NCI-H1092 treated with DMSO at 0.1 percent for 48 hours (cell line): ENCODE data around the gene CD59.
"Not testable (repeated sequence)": the region's sequence is repeated elsewhere in the genome, so short reads cannot be mapped to it uniquely, and the experiment has no call there.

Experiments
- DNase-seq: peaks from one replicate; lab custom pipeline; 2025; lab: John Stamatoyannopoulos, UW

The CD59 gene

DNA sequence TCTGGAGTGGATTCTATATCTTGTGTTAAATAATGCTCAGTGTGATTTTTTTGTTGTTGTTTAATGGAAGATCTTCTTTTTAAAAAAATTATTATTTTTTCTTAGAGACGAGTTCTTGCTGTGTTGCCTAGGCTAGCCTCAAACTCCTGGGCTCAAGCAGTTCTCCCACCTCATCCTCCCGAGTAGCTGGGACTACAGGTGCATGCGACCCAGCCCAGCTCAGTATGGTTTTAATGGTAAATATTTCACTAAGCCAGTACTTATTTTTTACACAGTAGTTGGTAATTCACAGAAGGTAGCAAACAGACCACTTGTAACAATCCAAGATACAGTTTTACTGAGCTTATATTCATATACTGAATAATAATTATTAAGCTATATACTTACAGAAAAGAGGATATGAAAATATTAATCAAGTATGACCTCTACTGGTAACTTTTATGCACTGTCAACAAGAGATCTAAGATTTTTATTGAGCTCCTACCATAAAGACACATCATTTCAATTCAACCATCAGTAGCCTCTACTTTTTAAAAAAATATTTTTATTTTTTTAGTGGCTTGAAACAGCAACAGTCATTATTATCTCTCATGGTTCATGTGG lies 6.1 kb upstream of the CD59 start:
- DNase-seq: peak; percentile 32

DNA sequence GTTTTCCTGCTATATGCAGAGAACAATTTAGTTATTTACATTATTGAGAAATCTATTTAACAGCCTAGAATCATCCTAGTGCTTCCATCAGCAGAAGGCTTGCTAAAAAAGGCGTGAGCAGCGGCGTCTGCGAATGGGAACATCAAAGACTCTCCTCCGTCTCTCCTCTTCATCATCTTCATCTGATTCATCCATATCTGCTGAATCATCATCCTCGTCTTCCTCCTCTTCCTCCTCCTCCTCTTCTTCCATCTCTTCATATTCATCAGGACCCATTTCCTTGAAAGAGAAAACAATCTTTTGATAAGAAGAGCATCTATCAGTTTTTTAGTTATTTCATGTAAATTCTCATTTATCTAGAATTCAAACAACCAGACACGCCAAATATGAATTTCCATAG lies 5.6 kb upstream of the CD59 start:
- DNase-seq: no peak

DNA sequence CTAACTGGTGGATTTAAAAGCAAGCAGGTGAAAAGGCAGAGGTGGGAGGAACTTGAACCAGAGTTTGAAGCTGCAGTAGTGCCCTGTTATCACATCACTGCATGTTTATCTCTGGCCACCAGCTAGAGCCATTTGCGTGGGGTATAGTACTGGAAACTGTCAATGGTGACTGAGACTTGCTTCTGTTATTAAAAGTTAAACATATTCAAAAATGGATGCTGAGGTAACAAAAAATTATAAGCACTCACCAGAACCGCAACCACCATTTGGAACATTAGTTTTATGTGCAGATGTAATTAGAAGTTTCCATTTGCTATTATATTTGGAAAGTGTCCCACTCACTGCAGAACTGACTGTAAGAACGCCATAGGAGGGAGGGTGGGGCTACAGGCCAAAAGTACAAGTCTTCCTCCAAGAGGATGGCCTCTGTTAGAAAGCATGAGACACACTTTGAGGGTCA lies 1.2 kb upstream of the CD59 start:
- no peak for DNase-seq

DNA sequence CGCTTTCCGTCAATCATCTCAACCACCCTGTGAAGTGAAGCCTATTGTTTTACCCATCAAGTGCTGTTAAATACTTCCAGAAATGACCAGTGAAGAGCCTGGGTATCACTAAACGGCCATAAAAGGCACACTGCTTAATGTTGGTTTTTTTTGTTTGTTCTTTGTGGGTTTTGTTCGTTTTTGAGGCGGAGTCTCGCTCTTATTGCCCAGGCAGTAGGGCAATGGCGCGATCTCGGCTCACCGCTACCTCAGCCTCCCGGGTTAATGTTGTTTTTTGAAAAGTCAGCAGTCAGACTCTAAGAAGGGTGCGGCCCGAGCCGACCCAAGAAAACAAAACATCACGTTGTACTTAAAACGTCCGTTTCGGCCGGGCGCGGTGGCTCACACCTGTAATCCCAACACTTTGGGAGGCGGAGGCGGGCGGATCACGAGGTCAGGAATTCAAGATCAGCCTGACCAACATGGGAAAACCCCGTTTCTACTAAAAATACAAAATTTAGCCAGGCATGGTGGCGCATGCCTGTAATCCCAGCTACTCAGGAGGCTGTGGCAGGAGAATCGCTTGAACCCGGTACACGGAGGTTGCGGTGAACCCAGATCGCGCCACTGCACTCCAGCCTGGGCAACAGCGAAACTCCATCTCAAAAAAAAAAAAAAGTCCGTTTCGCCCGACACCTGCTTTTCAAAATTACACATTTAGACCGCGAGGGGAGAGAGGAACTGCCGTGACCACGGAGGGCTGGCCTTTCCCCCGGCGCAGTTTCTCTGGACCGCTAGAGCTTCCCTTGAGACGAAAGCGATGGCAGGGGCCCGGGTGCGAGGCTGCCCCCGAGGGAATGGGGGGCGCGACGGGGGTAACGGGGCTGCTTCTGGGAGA lies 714 bp downstream of the CD59 start:
- DNase-seq: peak; percentile 42

DNA sequence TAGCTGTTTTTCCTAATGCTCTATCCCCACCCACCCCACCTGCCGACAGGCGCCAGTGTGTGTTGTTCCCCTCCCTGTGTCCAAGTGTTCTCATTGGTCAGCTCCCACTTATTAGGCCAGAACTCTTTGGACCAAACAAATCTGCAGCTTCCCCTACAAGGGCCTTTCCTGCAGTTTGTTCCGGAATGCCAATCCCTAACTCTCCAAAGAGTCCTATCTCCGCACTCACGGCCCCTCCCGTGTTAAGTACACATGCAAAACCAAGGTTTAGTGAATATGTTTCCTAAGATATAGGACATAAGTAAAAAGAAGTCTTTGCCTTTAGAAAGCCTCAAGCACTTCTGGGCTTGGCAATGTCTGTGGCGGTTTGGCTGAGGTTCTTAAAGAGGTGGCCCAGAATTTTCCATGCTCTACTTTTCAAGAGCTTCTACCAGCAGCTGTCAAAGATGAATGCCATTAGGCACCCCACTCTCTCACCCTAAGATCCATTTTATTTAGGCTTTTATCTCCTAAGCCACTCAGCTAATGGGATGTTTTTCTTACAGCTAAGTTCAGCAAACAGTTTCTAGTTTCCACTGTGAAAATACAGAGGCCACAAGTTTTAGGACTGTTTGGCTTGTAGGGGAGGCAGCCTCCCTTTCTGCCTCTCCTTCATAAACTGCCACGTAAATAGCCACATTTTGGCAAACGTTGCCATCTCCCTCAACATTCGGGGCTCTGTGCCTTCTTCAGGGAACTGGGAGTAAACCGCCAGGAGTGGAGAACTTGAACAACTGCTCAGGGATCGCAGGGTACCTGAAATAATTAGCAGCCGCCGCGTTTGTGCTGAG lies 1.6 kb downstream of the CD59 start:
- DNase-seq: peak; percentile 34

DNA sequence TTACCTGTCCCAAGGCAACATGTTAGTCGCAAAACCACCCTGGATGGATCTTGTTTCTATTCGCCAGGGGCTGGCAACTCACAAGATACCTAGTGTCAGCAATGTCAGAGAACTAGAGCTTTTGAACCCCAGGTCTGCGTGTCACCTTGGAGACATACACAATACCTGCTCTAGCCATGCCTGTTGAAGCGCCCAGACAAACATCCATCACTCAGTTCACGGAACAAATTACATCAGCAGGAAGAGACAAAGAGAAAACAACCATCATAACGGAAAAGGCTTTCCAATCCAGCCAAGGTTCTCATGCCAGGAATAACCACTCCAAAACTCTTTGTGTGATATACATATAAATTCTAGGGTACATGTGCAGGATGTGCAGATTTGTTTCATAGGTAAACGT lies 2.2 kb downstream of the CD59 start:
- no peak for DNase-seq

DNA sequence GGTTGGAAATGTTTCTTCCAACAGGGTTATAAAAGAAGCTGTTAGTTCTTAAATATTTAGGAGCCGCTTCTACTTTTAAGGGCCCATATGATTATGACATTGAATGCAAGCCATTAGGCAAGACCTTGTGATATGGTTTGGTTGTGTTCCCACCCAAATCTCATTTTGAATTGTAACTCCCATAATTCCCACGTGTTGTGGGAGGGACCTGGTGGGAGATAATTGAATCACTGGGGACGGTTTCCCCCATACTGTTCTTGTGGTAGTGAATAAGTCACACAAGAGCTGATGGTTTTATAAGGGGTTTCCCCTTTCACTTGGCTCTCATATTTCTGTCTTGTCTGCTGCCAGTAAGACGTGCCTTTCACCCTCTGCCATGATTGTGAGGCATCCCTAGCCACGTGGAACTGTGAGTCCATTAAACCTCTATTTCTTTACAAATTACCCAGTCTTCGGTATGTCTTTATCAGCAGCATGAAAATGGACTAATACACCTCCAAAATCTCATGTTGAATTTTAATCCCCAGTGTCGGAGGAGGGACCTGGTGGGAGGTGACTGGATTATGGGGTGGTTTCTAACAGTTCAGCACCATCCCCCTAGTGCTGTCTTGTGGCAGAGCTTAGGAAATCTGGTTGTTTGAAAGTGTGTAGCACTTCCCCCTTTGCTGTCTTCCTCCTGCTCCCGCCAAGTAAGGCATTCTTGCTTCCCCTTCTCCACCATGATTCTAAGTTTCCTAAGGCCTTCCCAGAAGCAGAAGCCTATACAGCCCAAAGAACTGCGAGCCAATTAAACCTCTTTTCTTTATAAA lies 4.3 kb downstream of the CD59 start:
- no peak for DNase-seq

DNA sequence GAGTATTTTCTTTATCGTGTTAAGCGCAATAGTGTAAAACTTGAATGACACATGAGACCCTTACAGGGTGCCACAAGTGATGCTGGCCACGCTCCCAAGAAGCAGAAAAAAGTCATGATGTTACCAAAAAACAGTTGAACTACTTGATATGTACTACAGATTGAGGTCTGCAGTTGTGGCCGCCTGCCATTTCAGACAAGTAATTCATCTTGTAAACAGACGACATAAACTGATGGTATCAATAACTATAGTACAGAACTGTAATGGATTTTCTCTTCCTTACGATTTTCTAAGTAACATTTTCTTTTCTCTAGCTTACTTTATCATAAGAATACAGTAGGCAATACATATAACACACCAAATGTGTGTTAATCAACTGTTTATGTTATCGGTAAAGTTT lies 5.5 kb downstream of the CD59 start:
- DNase-seq: no peak

DNA sequence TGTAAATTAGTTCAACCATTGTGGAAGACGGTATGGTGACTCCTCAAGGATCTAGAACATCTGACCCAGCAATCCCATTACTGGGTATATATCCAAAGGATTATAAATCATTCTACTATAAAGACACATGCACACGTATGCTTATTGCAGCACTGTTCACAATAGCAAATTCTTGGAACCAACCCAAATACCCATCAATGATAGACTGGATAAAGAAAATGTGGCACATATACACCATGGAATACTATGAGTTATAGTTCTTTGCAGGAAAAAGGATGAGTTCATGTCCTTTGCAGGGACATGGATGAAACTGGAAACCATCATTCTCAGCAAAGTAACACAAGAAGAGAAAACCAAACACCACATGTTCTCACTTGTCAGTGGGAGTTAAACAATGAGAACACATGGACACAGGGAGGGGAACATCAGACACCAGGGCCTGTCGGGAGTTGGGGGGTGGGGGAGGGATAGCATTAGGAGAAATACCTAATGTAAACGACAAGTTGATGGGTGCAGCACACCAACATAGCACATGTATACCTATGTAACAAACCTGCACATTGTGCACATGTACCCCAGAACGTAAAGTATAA lies 7.1 kb downstream of the CD59 start:
- not testable (repeated sequence) for DNase-seq

DNA sequence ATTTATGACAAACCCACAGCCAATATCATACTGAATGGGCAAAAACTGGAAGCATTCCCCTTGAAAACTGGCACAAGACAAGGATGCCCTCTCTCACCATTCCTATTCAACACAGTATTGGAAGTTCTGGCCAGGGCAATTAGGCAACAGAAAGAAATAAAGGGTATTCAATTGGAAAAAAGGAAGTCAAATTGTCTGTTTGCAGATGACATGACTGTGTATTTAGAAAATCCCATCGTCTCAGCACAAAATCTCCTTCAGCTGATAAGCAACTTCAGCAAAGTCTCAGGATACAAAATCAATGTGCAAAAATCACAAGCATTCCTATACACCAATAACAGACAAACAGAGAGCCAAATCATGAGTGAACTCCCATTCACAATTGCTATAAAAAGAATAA lies 8.7 kb downstream of the CD59 start:
- not testable (repeated sequence) for DNase-seq

DNA sequence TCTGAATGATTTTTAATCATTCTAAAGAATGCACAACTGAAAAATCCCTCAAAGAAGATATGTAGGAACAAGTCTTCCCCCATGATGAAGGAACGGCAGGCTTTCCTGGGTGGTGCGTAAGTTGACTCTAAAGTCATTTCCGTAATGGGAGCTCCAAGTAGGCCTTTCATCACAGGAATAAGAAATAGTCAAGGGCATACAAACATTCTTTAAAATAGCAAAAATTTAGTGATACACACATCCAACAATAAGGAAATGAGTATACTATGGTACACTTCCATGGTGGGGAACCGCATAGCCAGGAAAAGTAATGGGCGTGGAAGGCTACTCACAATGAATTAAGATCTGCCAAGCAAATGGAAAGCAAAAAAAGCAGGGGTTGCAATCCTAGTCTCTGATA lies 10.7 kb downstream of the CD59 start:
- DNase-seq: no peak

DNA sequence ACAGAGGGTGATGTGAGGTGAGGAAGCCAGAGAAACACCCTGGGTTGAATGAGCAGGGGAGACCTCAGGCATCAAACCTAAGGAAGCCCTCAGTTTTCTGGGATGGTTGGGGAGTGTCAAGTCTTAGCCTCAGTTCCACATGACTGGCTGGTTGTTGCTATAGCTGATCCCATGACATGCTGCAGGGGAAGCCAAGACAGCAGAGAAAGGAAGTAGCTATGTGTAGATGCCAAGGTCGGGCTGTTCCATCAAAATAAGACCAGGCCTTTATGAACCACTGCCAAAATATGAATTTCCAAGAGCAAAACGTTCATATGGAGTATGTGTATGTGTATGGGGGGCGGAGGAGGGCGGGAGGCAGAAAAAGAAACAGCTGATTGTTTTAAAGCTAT lies 11.6 kb downstream of the CD59 start:
- no peak for DNase-seq

DNA sequence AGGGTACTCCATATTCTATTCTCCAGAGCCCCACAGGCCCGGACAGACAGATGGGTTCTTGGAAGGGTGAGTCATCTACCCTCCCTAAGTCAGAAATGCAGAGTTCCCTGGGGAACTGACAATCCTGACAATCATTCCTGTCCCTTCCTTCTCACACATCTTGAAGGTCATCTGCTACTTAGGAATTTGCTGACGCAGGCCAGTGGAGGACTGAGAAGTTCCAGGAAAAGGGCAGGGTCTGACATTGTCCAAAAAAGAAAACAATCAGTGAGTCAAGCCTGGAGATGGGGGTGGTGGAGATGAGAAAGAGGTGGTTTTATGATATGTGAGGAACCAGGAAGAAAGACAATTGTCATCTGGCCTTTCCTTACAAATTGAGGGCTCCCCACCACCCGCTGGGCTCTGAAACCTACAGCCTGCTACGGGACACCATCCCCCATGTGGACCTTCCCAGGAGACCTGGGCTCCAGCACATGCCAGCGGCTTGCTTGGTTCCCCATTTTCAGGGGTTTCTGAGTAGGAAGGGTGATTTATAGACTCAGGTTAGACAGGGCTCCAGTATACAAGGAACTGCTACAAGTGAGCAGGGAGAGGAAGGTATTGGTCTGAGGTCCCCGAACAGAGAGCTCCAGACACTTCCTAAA lies 12.9 kb downstream of the CD59 start:
- DNase-seq: no peak

DNA sequence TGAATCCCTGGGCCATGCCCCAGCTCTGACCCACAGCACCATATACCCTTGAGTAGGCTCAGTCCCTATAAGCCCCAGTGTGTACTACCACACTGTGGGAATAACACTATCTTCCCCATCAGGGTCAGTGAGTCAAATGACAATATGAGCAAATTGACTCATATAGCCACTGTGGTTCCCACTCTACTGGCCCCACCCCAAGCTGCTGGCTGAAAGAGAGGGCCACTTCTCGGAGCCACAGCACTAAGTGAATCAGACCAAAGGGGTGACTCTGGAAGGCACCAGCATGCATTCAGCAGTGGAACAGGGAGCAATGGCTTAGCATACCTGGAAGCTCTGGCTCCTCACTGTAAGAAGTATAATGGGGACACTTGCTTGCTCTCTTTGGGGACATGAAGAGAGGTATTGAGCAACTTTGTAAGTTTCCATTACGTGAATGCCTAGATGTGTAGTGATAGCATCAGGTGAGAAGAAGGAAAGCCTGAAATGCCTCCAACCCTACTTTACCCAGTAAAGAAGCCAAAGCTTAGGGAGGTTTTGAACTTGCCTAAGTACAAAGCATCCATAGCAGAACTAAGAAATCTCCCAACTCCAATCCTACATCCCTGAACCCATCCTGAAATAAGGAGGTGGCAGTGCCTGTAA lies 13.5 kb downstream of the CD59 start:
- DNase-seq: no peak

DNA sequence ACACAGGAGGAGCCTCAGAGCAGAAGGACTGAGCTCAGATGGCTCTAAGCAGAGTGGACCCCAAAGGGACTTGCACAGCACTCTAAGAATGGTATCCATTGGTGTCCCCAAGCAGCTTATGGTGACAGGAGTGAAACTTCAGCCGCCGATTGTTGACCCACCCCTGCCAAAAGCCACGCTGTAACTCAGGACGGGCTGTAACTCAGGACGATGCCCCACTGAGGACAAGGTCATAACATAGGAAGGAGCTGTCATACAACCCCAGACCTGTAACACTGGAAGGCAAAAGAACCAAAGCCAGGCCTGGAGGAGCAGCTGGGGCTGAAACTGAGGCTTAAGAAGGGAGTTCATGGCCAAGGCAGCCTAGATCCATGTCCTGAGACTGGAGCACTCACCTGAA lies 14.2 kb downstream of the CD59 start:
- DNase-seq: no peak

DNA sequence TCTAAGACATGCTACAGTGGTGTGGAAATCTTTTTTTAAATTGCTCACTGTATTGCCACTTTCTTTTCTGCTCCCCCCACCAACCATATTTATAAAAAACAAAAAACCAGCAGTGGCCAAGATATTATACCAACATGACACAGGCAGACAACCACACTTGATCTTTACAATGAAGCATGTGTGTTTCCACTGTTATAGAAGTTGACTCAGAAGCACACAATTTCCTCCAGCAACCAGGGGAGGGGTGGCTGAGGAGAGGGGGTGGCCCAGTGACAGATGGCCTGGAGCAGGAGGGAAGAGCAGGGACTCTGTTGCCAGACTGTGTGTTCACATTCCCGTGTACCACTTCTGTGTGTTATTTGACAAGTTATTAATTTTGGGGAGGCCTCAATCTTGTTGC lies 14.8 kb downstream of the CD59 start:
- no peak for DNase-seq

DNA sequence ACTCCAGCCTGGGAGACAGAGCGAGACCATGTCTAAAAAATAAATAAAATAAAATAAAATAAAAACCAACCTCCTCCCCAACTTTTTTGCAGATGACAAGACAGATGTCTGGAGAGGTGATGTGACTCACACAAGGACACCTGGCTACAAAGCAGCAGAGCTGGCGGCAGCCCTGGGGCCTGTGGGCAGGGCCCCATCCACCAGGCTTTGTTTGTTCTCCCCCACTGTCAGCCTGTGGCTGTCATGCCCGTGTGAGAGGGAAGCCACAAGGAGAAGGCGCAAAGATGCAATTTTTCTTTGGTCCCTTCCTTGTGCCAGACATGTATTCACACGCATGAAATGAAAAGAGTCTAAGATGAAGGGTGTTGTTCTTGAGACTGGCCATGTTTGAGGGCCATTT lies 16.6 kb downstream of the CD59 start:
- no peak for DNase-seq

DNA sequence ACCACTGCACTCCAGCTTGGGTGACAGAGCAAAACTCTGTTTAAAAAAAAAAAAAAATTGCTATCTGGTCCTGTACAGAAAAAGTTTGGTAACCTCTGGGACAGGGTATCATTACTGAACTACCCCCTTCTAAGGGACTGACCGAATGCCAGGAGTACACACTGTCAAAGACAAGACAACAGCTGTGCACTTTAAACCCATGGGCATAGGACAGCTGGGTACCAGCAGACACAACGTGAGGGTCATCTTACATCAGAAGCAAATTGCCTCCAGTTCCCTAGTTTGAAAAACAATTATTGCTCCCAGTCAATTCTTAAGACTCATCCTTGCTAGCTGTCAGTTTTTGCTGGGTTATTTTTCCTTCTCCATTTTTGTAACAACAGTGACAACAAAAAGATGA lies 17.8 kb downstream of the CD59 start:
- DNase-seq: no peak

DNA sequence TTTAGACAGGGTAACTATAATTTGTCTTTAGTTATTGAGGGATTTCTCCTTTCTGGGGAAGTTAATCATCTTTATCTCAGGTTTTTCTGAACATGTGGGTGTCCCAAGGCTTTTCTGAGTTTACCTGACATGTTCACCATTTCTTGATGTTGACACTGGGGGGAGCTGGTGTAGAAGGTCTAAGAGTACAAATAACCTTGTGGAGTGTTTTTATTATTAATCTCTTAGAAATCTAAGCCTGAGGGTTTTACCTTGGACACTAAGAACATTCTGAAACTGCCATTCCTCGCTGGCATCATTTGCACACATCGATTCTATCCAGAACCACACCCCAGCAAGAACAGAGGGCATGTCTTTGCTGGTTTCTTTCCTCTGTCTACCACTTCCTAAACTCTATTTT lies 20.0 kb downstream of the CD59 start:
- no peak for DNase-seq

DNA sequence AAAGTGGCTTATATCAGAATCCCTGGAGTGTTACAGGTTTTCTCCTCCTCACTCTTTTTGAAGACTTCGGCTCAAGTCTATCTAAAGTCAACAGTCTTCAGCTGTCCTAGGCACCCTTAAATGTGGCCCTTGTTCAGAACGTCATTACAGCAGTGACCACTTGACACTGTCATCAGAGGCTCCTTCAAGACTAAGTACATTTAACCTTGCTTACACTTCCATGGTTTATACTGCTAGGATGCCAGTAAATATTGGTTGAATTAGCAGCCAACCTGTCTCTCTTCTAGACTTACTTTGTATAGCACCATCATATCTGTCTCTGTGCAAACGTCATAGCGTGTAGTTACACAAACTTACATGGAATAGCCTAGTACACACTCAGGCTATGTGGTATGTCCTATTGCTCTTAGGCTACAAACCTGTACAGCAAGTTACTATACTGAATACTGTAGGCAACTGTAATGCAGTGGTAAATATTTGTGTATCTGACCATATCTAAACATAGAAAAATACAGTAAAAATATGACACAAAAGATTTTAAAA lies 22.3 kb downstream of the CD59 start:
- DNase-seq: no peak
